ENCODE results near the gene CARD8.
A peak's percentile ranks its signal among the peaks of the same experiment; 100 is the strongest.
"Not testable (repeated sequence)": the region's sequence is repeated elsewhere in the genome, so short reads cannot be mapped to it uniquely, and the experiment has no call there.

CARD8 gene

DNA sequence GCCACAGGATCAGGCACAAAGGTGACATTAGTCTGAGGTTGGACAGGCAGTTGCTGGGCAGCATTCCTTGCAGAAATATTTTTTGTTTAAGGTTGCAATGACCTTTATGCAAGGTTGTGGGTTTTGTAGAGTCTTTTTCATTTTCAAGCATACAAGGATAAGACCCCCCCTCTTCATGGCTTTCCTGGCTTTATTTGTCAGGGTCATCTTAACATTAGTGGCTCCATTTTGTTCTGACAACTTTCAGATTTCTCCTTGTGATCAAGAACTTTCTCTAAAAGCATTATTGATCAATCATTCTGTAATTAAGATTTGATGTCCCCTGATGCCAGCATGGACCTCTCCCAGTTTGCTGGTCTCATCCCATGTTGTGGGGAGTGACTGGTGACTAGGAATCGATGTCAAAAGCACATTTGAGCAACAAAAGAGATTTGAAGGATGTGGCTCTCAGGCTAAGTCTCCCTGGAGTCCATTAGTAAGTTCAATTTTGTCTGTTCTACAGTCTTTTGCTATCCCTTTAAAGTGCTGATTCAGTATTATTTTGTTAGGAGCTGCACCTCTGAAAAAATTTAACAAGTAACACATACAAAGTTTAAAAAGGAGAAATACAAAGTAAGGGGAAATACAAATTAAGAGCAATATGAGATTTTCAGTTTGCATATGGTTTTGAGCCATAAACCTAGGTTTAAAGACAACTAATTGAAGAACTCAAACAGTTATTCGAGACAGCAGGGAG, 5.3 kb downstream of the CARD8 start:
- no peaks in the 10 kb centered on the region for H3K9me3 Mint-ChIP-seq
- peak overlapping the region; percentile 93 to 95 for H3K4me3 Mint-ChIP-seq
- no peaks in the 10 kb centered on the region for H3K27me3 Mint-ChIP-seq
- ATAC-seq (replicated peaks) (no peak), DNase-seq (no peak)
- peak overlapping the region; percentile 97 for H3K27ac Mint-ChIP-seq
- peaks cover 46 to 68% of the 10 kb centered on the region in 2 donors for H3K4me1 Mint-ChIP-seq (ENCODE audit: low read depth in 2 of 2)
- peaks cover 30% of the 10 kb centered on the region for H3K36me3 Mint-ChIP-seq (ENCODE audit: insufficient read depth)

DNA sequence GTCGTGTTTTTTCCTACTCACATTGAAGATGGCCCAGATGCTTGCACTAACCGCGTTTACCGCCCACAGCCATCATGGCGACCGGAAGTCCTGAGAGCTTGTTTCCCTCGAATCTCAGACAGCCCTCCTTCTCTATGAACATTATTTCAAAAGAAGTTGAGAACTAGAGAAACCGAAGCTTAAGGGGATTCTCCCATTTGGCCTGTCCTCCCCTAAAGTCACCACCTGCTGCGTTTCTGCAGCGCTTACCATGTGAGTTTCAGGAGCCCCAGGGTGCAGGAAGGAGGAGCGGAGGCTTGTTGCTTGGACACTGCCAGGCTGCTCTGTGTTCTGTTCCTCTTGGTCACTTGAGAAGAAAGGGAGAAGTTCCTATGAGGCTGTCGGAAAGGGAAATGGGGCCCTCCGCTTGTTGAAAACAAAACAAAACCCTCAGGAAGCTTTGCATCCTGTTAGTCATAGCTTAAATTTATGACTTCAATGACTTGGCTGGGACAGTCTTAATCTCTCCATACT, 6.2 kb downstream of the CARD8 start:
- Mint-ChIP-seq H3K27me3 (no peaks in the 10 kb centered on the region), H3K27ac (peak overlapping the region; percentile 97), H3K4me3 (peak overlapping the region; percentile 93 to 95), H3K4me1 (ENCODE audit: low read depth in 2 of 2) (peaks cover 49 to 67% of the 10 kb centered on the region in 2 donors), H3K9me3 (no peaks in the 10 kb centered on the region), H3K36me3 (ENCODE audit: insufficient read depth) (peaks cover 26% of the 10 kb centered on the region)
- DNase-seq (peak; percentile 53 to 58 (median 55)), ATAC-seq (replicated peaks) (peak; percentile 93)

DNA sequence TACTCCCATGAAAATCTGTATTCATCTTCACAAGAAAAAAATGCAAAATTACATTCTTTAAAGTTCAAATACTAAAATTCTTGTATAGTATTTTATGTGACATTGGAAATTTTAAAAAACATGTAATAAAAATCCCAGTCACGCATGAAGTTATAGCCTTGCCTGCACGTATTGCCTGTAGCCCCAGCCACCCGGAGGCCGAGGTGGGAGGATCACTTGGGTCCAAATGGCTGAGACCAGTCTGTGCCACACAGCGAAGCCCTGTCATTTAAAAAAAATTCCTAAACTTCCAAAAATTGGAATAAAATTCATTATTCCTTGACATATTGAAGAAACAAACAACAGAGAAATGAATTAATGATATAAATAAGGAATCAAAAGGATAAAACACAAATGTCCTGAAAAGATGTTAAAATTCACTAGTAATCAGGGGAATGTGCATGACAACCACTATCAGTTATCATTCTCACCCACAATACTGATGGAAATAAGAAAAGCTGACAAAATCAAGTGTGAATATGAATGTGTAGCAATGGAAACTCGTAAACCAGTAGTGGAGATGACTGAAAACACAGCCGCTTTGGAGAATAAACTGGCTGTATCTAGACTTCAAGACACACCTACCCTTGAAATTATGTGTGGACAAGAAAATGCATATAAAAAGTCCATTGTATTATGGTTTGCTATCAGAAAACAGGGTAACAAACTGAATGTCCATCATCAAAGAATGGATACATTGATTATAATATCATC, 7.5 kb downstream of the CARD8 start:
- no peak for DNase-seq
- peaks cover 26% of the 10 kb centered on the region for H3K36me3 Mint-ChIP-seq (ENCODE audit: insufficient read depth)
- H3K4me3 Mint-ChIP-seq, result peak overlapping the region; percentile 84 to 95
- H3K27me3 Mint-ChIP-seq, result no peaks in the 10 kb centered on the region
- no peaks in the 10 kb centered on the region for H3K9me3 Mint-ChIP-seq
- H3K4me1 Mint-ChIP-seq (ENCODE audit: low read depth in 2 of 2), result peaks cover 48 to 60% of the 10 kb centered on the region in 2 donors
- H3K27ac Mint-ChIP-seq, result peak overlapping the region; percentile 97
- no peak for ATAC-seq (replicated peaks)

DNA sequence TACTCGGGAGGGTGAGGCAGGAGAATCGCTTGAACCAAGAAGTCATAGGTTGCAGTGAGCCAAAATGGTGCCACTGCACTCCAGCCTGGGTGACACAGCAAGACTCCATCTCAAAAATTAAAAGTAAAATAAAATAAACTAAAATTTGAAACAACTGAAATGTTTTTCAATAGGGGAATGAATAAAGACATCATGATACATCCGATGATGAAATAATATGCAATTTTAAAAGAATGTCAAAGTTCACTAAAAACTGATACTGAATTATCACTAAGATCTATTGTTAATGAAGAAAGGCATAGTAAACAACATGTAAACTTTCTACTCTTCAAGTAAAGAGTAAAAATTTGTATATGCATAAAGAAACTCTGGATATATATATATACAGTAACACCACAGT, 8.5 kb downstream of the CARD8 start:
- Mint-ChIP-seq H3K4me3 (peak overlapping the region; percentile 10 to 14), H3K36me3 (ENCODE audit: insufficient read depth) (peaks cover 33% of the 10 kb centered on the region), H3K27me3 (no peaks in the 10 kb centered on the region), H3K9me3 (no peaks in the 10 kb centered on the region), H3K27ac (no peak overlapping the region), H3K4me1 (ENCODE audit: low read depth in 2 of 2) (peaks cover 42 to 55% of the 10 kb centered on the region in 2 donors)
- ATAC-seq (replicated peaks) (no peak), DNase-seq (no peak)

DNA sequence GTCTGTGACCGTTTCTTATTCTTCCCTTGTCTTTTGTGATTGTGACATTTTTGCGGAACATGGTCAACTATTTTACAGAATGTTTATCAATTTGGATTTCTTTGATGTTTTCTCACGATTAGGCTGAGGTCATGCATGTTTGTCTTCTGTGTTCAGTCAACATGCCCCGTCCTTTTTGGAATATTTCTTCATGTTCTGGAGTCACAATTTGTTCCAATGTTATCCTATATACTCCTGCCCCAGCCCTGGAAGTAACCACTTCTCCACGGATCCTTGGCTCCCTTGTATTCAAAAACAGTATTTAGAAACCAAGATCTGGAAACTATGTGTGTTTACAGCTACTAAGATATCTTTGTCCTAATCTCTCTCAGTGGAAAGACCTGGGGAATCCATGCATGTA, 9.6 kb downstream of the CARD8 start:
- H3K36me3 Mint-ChIP-seq (ENCODE audit: insufficient read depth), result peaks cover 43% of the 10 kb centered on the region
- H3K27ac Mint-ChIP-seq, result peak overlapping the region in 1 of 2 donors; percentile 30
- H3K4me3 Mint-ChIP-seq, result peak overlapping the region in 1 of 2 donors; percentile 11
- ATAC-seq (replicated peaks), result no peak
- no peaks in the 10 kb centered on the region for H3K27me3 Mint-ChIP-seq
- no peaks in the 10 kb centered on the region for H3K9me3 Mint-ChIP-seq
- peaks cover 35 to 52% of the 10 kb centered on the region in 2 donors for H3K4me1 Mint-ChIP-seq (ENCODE audit: low read depth in 2 of 2)
- no peak for DNase-seq

DNA sequence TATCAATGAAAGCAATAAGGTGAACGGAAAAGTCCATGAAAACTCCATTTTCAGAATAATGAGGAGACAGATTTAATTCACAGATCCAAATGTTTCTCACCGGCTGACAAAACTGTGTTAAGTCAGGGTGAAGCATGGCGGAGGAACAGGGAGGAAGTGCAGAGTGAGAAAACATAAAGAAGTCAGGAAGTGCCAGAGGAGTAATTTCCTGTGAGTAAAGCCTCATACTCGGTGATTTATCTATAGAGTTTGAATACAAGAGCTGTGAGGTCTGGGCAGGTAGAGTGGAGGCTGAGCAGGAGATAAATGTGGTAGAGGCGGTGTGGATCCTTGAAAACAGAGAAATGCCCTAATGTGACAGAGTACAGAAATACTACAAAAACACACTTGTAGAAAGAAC, 11.4 kb downstream of the CARD8 start:
- Mint-ChIP-seq H3K9me3 (no peaks in the 10 kb centered on the region), H3K36me3 (ENCODE audit: insufficient read depth) (peaks cover 58% of the 10 kb centered on the region), H3K4me3 (peak overlapping the region; percentile 56 to 73), H3K4me1 (ENCODE audit: low read depth in 2 of 2) (peaks cover 31 to 42% of the 10 kb centered on the region in 2 donors), H3K27me3 (no peaks in the 10 kb centered on the region), H3K27ac (peak overlapping the region; percentile 79 to 90)
- ATAC-seq (replicated peaks), result peak; percentile 98
- peak; percentile 9 to 10 (median 9) for DNase-seq

DNA sequence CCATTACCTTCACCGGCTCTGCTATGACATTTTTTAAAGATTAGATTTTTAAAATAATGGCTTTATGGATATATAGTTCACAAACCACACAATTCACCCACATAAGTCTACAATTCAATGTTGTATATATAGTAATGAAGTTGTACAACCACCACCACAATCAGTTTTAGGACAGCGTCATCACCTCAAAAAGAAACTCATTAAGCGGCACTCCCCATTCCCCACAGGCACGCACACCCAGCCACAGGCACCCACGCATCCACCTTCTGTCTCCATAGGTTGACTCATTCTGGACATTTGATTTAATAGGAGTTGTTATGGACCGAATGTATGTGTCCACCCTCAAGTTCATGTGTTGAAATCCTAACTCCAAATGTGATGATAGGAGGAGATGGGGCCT, 13.9 kb downstream of the CARD8 start:
- H3K9me3 Mint-ChIP-seq; ATAC-seq (replicated peaks); H3K4me3 Mint-ChIP-seq; H3K27me3 Mint-ChIP-seq; DNase-seq: not testable (repeated sequence)
- Mint-ChIP-seq H3K36me3 (ENCODE audit: insufficient read depth) (peaks cover 63% of the 10 kb centered on the region), H3K4me1 (ENCODE audit: low read depth in 2 of 2) (peaks cover 26 to 33% of the 10 kb centered on the region in 2 donors), H3K27ac (peak overlapping the region in 1 of 2 donors; percentile 46)

DNA sequence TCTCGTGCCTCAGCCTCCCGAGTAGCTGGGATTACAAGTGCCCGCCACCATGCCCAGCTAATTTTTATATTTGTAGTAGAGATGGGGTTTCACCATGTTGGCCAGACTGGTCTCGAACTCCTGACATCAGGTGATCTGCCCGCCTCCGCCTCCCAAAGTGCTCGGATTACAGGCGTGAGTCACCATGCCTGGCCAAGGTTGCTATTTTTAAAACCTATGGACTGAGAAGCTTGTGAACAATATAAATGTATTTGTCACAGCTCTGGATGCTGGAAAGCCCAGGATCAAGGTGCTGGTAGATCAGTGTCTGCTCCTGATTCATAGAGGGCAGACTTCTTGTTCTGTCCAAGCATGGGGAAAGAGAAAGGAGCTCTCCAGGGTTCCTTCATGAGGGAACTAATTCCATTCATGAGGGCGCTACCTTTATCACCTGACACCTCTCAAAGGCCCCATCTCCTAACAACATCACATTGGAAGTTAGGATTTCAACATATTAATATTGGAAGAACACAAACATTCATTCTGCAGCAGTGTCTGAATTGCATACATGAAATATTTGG, 16.1 kb downstream of the CARD8 start:
- Mint-ChIP-seq H3K9me3 (no peaks in the 10 kb centered on the region), H3K4me1 (ENCODE audit: low read depth in 2 of 2) (peaks cover 14 to 29% of the 10 kb centered on the region in 2 donors), H3K27ac (peak overlapping the region; percentile 18 to 68), H3K4me3 (no peak overlapping the region), H3K36me3 (ENCODE audit: insufficient read depth) (peaks cover 58% of the 10 kb centered on the region), H3K27me3 (no peaks in the 10 kb centered on the region)
- ATAC-seq (replicated peaks) (no peak), DNase-seq (no peak)

DNA sequence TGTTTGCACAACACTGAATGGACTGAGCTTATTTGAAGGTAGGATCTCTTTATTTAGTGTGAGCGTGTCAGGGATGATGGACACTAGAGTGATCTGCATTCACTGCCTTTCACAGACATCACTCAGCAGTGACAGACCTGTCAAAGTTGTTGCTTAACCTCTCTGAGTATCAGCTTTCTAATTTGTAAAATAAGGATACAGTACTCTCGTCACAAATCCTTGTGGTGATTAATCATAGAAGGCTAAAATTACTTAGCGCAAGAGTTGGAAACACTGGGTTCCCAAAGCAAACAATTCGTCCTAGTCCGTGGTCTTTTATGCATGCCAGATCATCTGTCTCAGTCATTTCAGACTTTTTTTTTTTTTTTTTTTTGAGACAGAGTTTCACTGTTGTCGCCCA, 16.6 kb downstream of the CARD8 start:
- Mint-ChIP-seq H3K4me1 (ENCODE audit: low read depth in 2 of 2) (peaks cover 9 to 25% of the 10 kb centered on the region in 2 donors), H3K9me3 (no peaks in the 10 kb centered on the region), H3K27ac (peak overlapping the region in 1 of 2 donors; percentile 15), H3K27me3 (no peaks in the 10 kb centered on the region), H3K36me3 (ENCODE audit: insufficient read depth) (peaks cover 64% of the 10 kb centered on the region), H3K4me3 (no peak overlapping the region)
- DNase-seq (no peak), ATAC-seq (replicated peaks) (no peak)

DNA sequence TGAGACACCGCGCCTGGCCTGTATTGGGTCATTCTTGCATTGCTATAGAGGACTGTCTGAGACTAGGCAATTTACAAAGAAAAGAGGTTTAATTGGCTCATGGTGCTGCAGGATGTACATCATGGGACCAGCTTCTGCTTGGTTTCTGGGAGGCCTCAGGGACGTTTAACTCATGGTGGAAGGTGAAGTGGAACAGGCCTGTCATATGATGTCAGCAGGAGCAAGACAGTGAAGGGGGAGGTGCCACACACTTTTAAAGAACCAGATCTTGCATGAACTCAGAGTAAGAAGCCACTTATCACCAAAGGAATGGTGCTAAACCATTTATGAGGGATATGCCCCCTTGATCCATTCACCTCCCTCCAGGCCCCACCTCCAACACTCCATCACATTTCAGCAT, 18.7 kb downstream of the CARD8 start:
- no peak for DNase-seq
- Mint-ChIP-seq H3K4me3 (no peak overlapping the region), H3K36me3 (ENCODE audit: insufficient read depth) (peaks cover 72% of the 10 kb centered on the region), H3K4me1 (ENCODE audit: low read depth in 2 of 2) (peaks cover 8 to 22% of the 10 kb centered on the region in 2 donors), H3K27me3 (no peaks in the 10 kb centered on the region), H3K9me3 (no peaks in the 10 kb centered on the region), H3K27ac (no peak overlapping the region)
- ATAC-seq (replicated peaks), result no peak

DNA sequence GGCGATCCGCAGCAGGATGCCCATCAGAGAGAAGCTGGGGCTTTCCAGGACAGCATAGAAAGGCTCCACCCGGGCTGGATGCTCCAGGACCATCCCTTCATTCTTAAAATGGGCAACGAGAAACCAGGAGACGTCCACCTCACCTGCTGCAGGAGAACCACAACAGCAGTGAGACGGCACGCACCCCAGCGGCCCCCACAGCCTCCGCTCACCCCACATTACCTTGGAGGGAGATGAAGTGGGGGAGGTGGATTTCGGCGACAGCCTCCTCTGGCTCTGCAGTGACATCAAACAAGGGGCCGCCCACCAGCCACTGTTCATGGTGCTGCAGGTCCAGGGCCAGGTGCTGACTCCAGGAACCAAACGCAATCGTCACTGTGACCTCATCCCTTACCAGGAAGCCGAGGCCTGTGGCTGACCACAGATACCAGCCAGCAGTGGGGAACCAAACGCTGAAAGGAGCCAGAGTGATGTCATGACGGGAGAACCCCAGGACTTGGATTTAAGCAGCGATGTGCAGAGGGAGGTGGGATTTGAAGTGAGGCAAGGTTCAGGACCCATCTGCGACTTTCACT, 25.1 kb downstream of the CARD8 start:
- H3K27me3 Mint-ChIP-seq, result no peaks in the 10 kb centered on the region
- ATAC-seq (replicated peaks) (peak; percentile 46), DNase-seq (peak in 1 of 3 experiments; percentile 6)
- peaks cover 71% of the 10 kb centered on the region for H3K36me3 Mint-ChIP-seq (ENCODE audit: insufficient read depth)
- H3K9me3 Mint-ChIP-seq, result no peaks in the 10 kb centered on the region
- peak overlapping the region in 1 of 2 donors; percentile 78 for H3K27ac Mint-ChIP-seq
- peaks cover 7 to 24% of the 10 kb centered on the region in 2 donors for H3K4me1 Mint-ChIP-seq (ENCODE audit: low read depth in 2 of 2)
- no peak overlapping the region for H3K4me3 Mint-ChIP-seq

DNA sequence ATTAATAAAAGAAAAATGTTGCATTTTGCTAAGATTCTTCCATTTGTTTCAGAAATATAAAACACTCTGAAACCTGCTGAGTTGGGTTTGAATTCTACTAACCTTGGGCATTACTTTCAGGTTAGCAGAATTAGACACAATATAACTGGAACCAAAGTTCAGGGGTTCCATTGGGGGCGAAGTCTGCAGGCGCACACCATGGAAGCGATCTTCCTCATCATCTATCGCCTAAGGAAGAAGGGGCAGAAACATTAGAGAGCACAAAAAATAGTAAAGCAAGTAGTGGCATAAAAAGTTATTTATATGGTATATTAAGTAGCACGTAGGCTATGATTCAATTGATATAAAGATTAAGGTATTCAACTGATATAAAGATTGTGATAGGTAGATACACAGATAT, 34.1 kb downstream of the CARD8 start:
- H3K9me3 Mint-ChIP-seq, result no peaks in the 10 kb centered on the region
- peak overlapping the region in 1 of 2 donors; percentile 41 for H3K27ac Mint-ChIP-seq
- H3K4me1 Mint-ChIP-seq (ENCODE audit: low read depth in 2 of 2), result peaks cover 0 to 4% of the 10 kb centered on the region in 2 donors
- no peak for ATAC-seq (replicated peaks)
- no peaks in the 10 kb centered on the region for H3K27me3 Mint-ChIP-seq
- no peak overlapping the region for H3K4me3 Mint-ChIP-seq
- H3K36me3 Mint-ChIP-seq (ENCODE audit: insufficient read depth), result peaks cover 71% of the 10 kb centered on the region
- no peak for DNase-seq

DNA sequence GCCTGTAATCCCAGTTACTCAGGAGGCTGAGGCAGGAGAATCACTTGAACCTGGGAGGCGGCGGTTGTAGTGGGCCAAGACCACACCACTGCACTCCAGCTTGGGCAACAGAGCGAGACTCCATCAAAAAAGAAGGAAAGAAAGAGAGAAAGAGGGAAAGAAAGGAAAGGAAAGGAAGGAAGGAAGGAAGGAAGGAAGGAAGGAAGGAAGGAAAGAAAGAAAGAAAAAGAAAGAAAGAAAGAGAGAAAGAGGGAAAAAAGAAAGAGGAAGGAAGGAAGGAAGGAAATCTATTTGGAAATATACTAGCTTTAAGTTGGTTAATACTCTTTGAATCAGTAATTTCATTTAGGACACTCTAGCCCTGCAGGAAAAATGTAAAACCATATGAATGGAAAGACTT, 34.9 kb downstream of the CARD8 start:
- not testable (repeated sequence) for DNase-seq; H3K27me3 Mint-ChIP-seq; ATAC-seq (replicated peaks); H3K4me1 Mint-ChIP-seq (ENCODE audit: low read depth in 2 of 2); H3K4me3 Mint-ChIP-seq; H3K9me3 Mint-ChIP-seq
- peaks cover 69% of the 10 kb centered on the region for H3K36me3 Mint-ChIP-seq (ENCODE audit: insufficient read depth)
- H3K27ac Mint-ChIP-seq, result peak overlapping the region in 1 of 2 donors; percentile 84
